Measurements from ENCODE around the gene TMEM14B. TPM values are rescaled to one million over a fixed set of nuclear protein-coding genes. Genes with fewer than 3 reads are reported as not detected.

The TMEM14B gene
- total RNA-seq, 2 experiments from 2014 or later, result 103 to 125 TPM

GRCh38 chr6:10794239-10794638 is 46.6 kb downstream of the TMEM14B start:
- Histone ChIP-seq H3K4me3 (ENCODE audit: low read depth, low read length, poor library complexity, severe bottlenecking) (no peak overlapping the region), H3K4me1 (ENCODE audit: insufficient read depth, low read length, poor library complexity, severe bottlenecking) (no peaks in the 10 kb centered on the region), H3K79me2 (ENCODE audit: insufficient read depth, low read depth, low read length) (no peaks in the 10 kb centered on the region), H3K9me2 (ENCODE audit: insufficient read depth, low read length) (no peaks in the 10 kb centered on the region), H3K36me3 (ENCODE audit: insufficient read depth, low read length) (no peaks in the 10 kb centered on the region), H3K4me2 (ENCODE audit: low read length) (no peak overlapping the region), H3K9me3 (ENCODE audit: low read length) (no peaks in the 10 kb centered on the region), H2AFZ (ENCODE audit: low read length) (no peak overlapping the region), H3K27ac (ENCODE audit: low read depth, low read length, poor library complexity, severe bottlenecking) (no peak overlapping the region), H4K20me1 (ENCODE audit: insufficient read depth, low read length) (no peaks in the 10 kb centered on the region)
- ChIA-PET CTCF (ENCODE audit: unreplicated experiment) (no interaction called here), POLR2A (interaction anchor here (0.5 to 1.2 kb wide), 4 partner anchors 275 to 381 kb away, joined by 3 to 4 read pairs (median 4); no protein-coding TSS in a partner anchor)
- DNase-seq (ENCODE audit: low spot score), result no peak
- intact Hi-C loops (cut with micrococcal nuclease; ENCODE audit: unreplicated experiment), result no loop called here
- BruUV-seq (replicated peaks), result no TSS peak
- TF ChIP-seq, protein P1, sequence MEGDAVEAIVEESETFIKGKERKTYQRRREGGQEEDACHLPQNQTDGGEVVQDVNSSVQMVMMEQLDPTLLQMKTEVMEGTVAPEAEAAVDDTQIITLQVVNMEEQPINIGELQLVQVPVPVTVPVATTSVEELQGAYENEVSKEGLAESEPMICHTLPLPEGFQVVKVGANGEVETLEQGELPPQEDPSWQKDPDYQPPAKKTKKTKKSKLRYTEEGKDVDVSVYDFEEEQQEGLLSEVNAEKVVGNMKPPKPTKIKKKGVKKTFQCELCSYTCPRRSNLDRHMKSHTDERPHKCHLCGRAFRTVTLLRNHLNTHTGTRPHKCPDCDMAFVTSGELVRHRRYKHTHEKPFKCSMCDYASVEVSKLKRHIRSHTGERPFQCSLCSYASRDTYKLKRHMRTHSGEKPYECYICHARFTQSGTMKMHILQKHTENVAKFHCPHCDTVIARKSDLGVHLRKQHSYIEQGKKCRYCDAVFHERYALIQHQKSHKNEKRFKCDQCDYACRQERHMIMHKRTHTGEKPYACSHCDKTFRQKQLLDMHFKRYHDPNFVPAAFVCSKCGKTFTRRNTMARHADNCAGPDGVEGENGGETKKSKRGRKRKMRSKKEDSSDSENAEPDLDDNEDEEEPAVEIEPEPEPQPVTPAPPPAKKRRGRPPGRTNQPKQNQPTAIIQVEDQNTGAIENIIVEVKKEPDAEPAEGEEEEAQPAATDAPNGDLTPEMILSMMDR (conservative IDR thresholded peaks at IDR 0.05; ENCODE audit: low read length), result no peak
- no peak for TF ChIP-seq EZH2phosphoT487 (IDR thresholded peaks at IDR 0.05; ENCODE audit: borderline replicate concordance, low read depth, low read length)

DNA sequence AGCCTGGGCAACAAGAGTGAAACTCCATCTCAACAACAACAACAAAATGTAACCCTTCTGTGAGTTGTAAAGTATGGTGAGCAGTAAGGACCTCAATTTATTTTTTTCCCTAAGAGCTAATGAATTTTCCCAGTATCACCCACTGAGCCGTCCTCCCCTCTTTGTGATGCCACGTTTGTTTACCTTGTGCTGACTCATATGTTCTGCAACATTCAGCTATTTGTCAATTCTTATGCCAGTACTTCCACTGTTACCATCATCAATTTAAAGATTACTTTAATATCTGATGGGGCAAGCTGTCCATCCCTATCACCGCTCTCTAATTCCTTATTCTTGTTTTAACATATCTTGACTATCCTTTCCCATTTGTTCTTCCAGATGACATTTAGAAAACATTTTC is 53.2 kb downstream of the TMEM14B start:
- Histone ChIP-seq H3K27ac (ENCODE audit: low read depth, low read length, poor library complexity, severe bottlenecking) (no peak overlapping the region), H3K79me2 (ENCODE audit: insufficient read depth, low read depth, low read length) (no peaks in the 10 kb centered on the region), H2AFZ (ENCODE audit: low read length) (no peak overlapping the region), H3K4me1 (ENCODE audit: insufficient read depth, low read length, poor library complexity, severe bottlenecking) (no peaks in the 10 kb centered on the region), H3K9me3 (ENCODE audit: low read length) (no peaks in the 10 kb centered on the region), H3K9me2 (ENCODE audit: insufficient read depth, low read length) (no peaks in the 10 kb centered on the region), H3K4me2 (ENCODE audit: low read length) (no peak overlapping the region), H4K20me1 (ENCODE audit: insufficient read depth, low read length) (no peaks in the 10 kb centered on the region), H3K36me3 (ENCODE audit: insufficient read depth, low read length) (no peaks in the 10 kb centered on the region), H3K4me3 (ENCODE audit: low read depth, low read length, poor library complexity, severe bottlenecking) (no peak overlapping the region)
- no peak for DNase-seq (ENCODE audit: low spot score)
- TF ChIP-seq, protein P1 (conservative IDR thresholded peaks at IDR 0.05; ENCODE audit: low read length), result no peak
- no TSS peak for BruUV-seq (replicated peaks)
- intact Hi-C loops (cut with micrococcal nuclease; ENCODE audit: unreplicated experiment), result loop anchor here (1.0 kb wide), 2 partner anchors 291 to 323 kb away; no protein-coding TSS in a partner anchor
- CTCF ChIA-PET (ENCODE audit: unreplicated experiment), result interaction anchor here (1.0 kb wide), 1 partner anchor 268 kb away, joined by 3 read pairs; no protein-coding TSS in a partner anchor
- POLR2A ChIA-PET, result interaction anchor here (1.0 to 1.5 kb wide), 2 partner anchors 38 to 109 kb away, joined by 3 read pairs; partner anchors contain the start of gene MAK

GRCh38 chr6:10801224-10801848 is 53.7 kb downstream of the TMEM14B start:
- intact Hi-C loops (cut with micrococcal nuclease; ENCODE audit: unreplicated experiment), result loop anchor here (1.0 kb wide), 2 partner anchors 291 to 323 kb away; no protein-coding TSS in a partner anchor
- Histone ChIP-seq H3K9me2 (ENCODE audit: insufficient read depth, low read length) (no peaks in the 10 kb centered on the region), H3K27ac (ENCODE audit: low read depth, low read length, poor library complexity, severe bottlenecking) (no peak overlapping the region), H3K36me3 (ENCODE audit: insufficient read depth, low read length) (no peaks in the 10 kb centered on the region), H3K9me3 (ENCODE audit: low read length) (no peaks in the 10 kb centered on the region), H4K20me1 (ENCODE audit: insufficient read depth, low read length) (no peaks in the 10 kb centered on the region), H3K4me3 (ENCODE audit: low read depth, low read length, poor library complexity, severe bottlenecking) (no peak overlapping the region), H2AFZ (ENCODE audit: low read length) (no peak overlapping the region), H3K4me1 (ENCODE audit: insufficient read depth, low read length, poor library complexity, severe bottlenecking) (no peaks in the 10 kb centered on the region), H3K79me2 (ENCODE audit: insufficient read depth, low read depth, low read length) (no peaks in the 10 kb centered on the region), H3K4me2 (ENCODE audit: low read length) (no peak overlapping the region)
- TF ChIP-seq, protein P1 (conservative IDR thresholded peaks at IDR 0.05; ENCODE audit: low read length), result peak; percentile 100
- no peak for TF ChIP-seq EZH2phosphoT487 (IDR thresholded peaks at IDR 0.05; ENCODE audit: borderline replicate concordance, low read depth, low read length)
- POLR2A ChIA-PET, result interaction anchor here (1.0 to 2.1 kb wide), 4 partner anchors 37 to 298 kb away, joined by 3 to 11 read pairs (median 3); partner anchors contain the start of gene MAK
- CTCF ChIA-PET (ENCODE audit: unreplicated experiment), result interaction anchor here (1.0 to 1.4 kb wide), 3 partner anchors 268 to 323 kb away, joined by 3 read pairs; no protein-coding TSS in a partner anchor
- no TSS peak for BruUV-seq (replicated peaks)
- peak; percentile 70 for DNase-seq (ENCODE audit: low spot score)
